Measurements from ENCODE around the gene PPARGC1A.
A peak's percentile ranks its signal among the peaks of the same experiment; 100 is the strongest.

PPARGC1A gene

GRCh38 chr4:23934223-23934622 is 44.4 kb upstream of the PPARGC1A start:
- TF ChIP-seq CEBPB (IDR thresholded peaks at IDR 0.05) (no peak), RAD21 (IDR thresholded peaks at IDR 0.05; ENCODE audit: low read depth) (no peak), EGR1 (IDR thresholded peaks at IDR 0.05) (no peak), NFIC (IDR thresholded peaks at IDR 0.05) (no peak), REST (IDR thresholded peaks at IDR 0.05; ENCODE audit: low read depth) (no peak), TEAD4 (IDR thresholded peaks at IDR 0.05) (no peak), EP300 (IDR thresholded peaks at IDR 0.05; ENCODE audit: borderline replicate concordance) (no peak), CREB1 (IDR thresholded peaks at IDR 0.05; ENCODE audit: low read depth) (no peak)

GRCh38 chr4:23932901-23933308 is 43.1 kb upstream of the PPARGC1A start:
- no peak for TF ChIP-seq YY1 (IDR thresholded peaks at IDR 0.05; ENCODE audit: low read depth)
- TF ChIP-seq ZBTB7A (IDR thresholded peaks at IDR 0.05; ENCODE audit: low read depth), result no peak
- TF ChIP-seq RAD21 (IDR thresholded peaks at IDR 0.05; ENCODE audit: low read depth), result peak; percentile 27
- no peak for TF ChIP-seq REST (IDR thresholded peaks at IDR 0.05; ENCODE audit: low read depth)
- TF ChIP-seq MAX (IDR thresholded peaks at IDR 0.05), result no peak
- TF ChIP-seq FOXM1 (IDR thresholded peaks at IDR 0.05; ENCODE audit: borderline replicate concordance, low read depth), result no peak

DNA sequence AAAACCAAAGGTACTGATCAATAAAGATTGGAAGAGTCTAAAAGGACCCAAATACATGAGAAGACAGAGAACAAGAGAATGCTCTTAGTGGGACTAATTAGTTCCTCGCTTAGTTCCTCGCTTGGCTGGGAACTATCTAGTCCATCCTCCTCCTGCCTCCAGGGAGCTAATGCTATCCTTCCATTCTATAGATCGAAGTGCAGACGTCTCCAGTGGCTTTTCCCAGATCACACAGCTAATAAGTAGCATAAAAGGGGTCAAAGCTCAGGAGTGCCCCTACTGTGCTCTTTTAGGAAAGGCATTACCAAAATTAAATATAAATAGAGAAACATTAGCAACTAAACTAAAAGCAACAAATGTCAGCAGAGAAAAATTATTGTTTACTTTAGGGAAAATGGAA is 42.3 kb upstream of the PPARGC1A start:
- TF ChIP-seq USF1 (IDR thresholded peaks at IDR 0.05), result no peak
- TF ChIP-seq TAF1 (IDR thresholded peaks at IDR 0.05; ENCODE audit: low read depth), result no peak
- no peak for TF ChIP-seq RAD21 (IDR thresholded peaks at IDR 0.05; ENCODE audit: low read depth)
- TF ChIP-seq ZBTB7A (IDR thresholded peaks at IDR 0.05; ENCODE audit: low read depth), result no peak
- TF ChIP-seq TCF12 (IDR thresholded peaks at IDR 0.05; ENCODE audit: low read depth), result no peak
- TF ChIP-seq EGR1 (IDR thresholded peaks at IDR 0.05), result no peak
- TF ChIP-seq NFIC (IDR thresholded peaks at IDR 0.05), result no peak
- no peak for TF ChIP-seq REST (IDR thresholded peaks at IDR 0.05; ENCODE audit: low read depth)
- TF ChIP-seq CEBPB (IDR thresholded peaks at IDR 0.05), result no peak
- TF ChIP-seq EP300 (IDR thresholded peaks at IDR 0.05; ENCODE audit: borderline replicate concordance), result no peak
- no peak for TF ChIP-seq TEAD4 (IDR thresholded peaks at IDR 0.05)
- TF ChIP-seq YY1 (IDR thresholded peaks at IDR 0.05; ENCODE audit: low read depth), result no peak
- TF ChIP-seq CREB1 (IDR thresholded peaks at IDR 0.05; ENCODE audit: low read depth), result no peak
- no peak for TF ChIP-seq MAX (IDR thresholded peaks at IDR 0.05)
- TF ChIP-seq FOXM1 (IDR thresholded peaks at IDR 0.05; ENCODE audit: borderline replicate concordance, low read depth), result no peak

GRCh38 chr4:23931489-23931830 is 41.6 kb upstream of the PPARGC1A start:
- no peak for TF ChIP-seq YY1 (IDR thresholded peaks at IDR 0.05; ENCODE audit: low read depth)
- TF ChIP-seq RAD21 (IDR thresholded peaks at IDR 0.05; ENCODE audit: low read depth), result no peak
- no peak for TF ChIP-seq FOXM1 (IDR thresholded peaks at IDR 0.05; ENCODE audit: borderline replicate concordance, low read depth)
- TF ChIP-seq REST (IDR thresholded peaks at IDR 0.05; ENCODE audit: low read depth), result no peak
- TF ChIP-seq MAX (IDR thresholded peaks at IDR 0.05), result no peak
- TF ChIP-seq CEBPB (IDR thresholded peaks at IDR 0.05), result no peak
- TF ChIP-seq USF1 (IDR thresholded peaks at IDR 0.05), result no peak
- no peak for TF ChIP-seq TAF1 (IDR thresholded peaks at IDR 0.05; ENCODE audit: low read depth)
- no peak for TF ChIP-seq TCF12 (IDR thresholded peaks at IDR 0.05; ENCODE audit: low read depth)
- TF ChIP-seq EGR1 (IDR thresholded peaks at IDR 0.05), result no peak
- TF ChIP-seq ZBTB7A (IDR thresholded peaks at IDR 0.05; ENCODE audit: low read depth), result no peak
- TF ChIP-seq EP300 (IDR thresholded peaks at IDR 0.05; ENCODE audit: borderline replicate concordance), result no peak
- TF ChIP-seq TEAD4 (IDR thresholded peaks at IDR 0.05), result no peak
- TF ChIP-seq NFIC (IDR thresholded peaks at IDR 0.05), result no peak
- TF ChIP-seq CREB1 (IDR thresholded peaks at IDR 0.05; ENCODE audit: low read depth), result no peak

All from Ishikawa (cell line).